Right lobe of liver (tissue), 4 donors: ENCODE measurements around the gene CREB3L4.

Experiments used
- CTCF ChIP-seq, 4 donors: fragments of 200-600 bp in 3 of 4; fragments of 450-650 bp in 1 of 4; IDR thresholded peaks; one replicate each; pipeline versions ENCODE4 v1.5.1 to v1.8.0; 2016 to 2022; ENCODE audit warnings: antibody characterized with exemption in 4 of 4, mild to moderate bottlenecking in 2 of 4
- POLR2A ChIP-seq: fragments of 450-650 bp; IDR thresholded peaks from one replicate; pipeline ENCODE4 v1.6.1; 2017; ENCODE audit warnings: antibody characterized with exemption, mild to moderate bottlenecking
- donor health status: DM: no; HTN: no; CAD: no.
- donor health status: DM: no; HTN: no; CAD: no.
- donor health status: DM: no; HTN: yes; CAD: no.

- TF ChIP-seq CTCF (IDR thresholded peaks at IDR 0.05), result no peak
- TF ChIP-seq POLR2A, result no peak
Observed at GRCh38 chr1:153970346-153970745, 2.6 kb downstream of the CREB3L4 start.
